Measurements from ENCODE around the gene DDX1. TPM values are rescaled to one million over a fixed set of nuclear protein-coding genes. Genes with fewer than 3 reads are reported as not detected.

The DDX1 gene
- total and polyA plus RNA-seq, 8 donors = 74.2 to 153 (median 126) TPM

- intact Hi-C loops (cut with DNase I) = loop anchor here in 1 of 2 donors (10.0 kb wide), 1 partner anchor 866 kb away; no protein-coding TSS in a partner anchor
- ATAC-seq (no peak), DNase-seq (no peak)
- H3K4me1 ChIP-seq = peaks cover 0 to 27% of the 10 kb centered on the region in 2 donors
- no peak overlapping the region for H3K27ac ChIP-seq
- no peak overlapping the region for H3K4me3 ChIP-seq
- no peaks in the 10 kb centered on the region for H3K27me3 ChIP-seq
- TF ChIP-seq, protein P1, sequence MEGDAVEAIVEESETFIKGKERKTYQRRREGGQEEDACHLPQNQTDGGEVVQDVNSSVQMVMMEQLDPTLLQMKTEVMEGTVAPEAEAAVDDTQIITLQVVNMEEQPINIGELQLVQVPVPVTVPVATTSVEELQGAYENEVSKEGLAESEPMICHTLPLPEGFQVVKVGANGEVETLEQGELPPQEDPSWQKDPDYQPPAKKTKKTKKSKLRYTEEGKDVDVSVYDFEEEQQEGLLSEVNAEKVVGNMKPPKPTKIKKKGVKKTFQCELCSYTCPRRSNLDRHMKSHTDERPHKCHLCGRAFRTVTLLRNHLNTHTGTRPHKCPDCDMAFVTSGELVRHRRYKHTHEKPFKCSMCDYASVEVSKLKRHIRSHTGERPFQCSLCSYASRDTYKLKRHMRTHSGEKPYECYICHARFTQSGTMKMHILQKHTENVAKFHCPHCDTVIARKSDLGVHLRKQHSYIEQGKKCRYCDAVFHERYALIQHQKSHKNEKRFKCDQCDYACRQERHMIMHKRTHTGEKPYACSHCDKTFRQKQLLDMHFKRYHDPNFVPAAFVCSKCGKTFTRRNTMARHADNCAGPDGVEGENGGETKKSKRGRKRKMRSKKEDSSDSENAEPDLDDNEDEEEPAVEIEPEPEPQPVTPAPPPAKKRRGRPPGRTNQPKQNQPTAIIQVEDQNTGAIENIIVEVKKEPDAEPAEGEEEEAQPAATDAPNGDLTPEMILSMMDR (IDR thresholded peaks at IDR 0.05) = no peak
- H3K36me3 ChIP-seq = peaks cover 0 to 35% of the 10 kb centered on the region in 2 donors
- peaks cover 0 to 4% of the 10 kb centered on the region in 2 donors for H3K9me3 ChIP-seq
These were observed 47.1 kb downstream of the DDX1 start for GRCh38 chr2:15638720-15639119.

- H3K9me3 ChIP-seq = peaks cover 0 to 4% of the 10 kb centered on the region in 2 donors
- no peak for ATAC-seq
- peaks cover 0 to 27% of the 10 kb centered on the region in 2 donors for H3K36me3 ChIP-seq
- no peak for DNase-seq
- no peak overlapping the region for H3K27ac ChIP-seq
- no peak overlapping the region for H3K4me3 ChIP-seq
- no peaks in the 10 kb centered on the region for H3K27me3 ChIP-seq
- peaks cover 0 to 27% of the 10 kb centered on the region in 2 donors for H3K4me1 ChIP-seq
- intact Hi-C loops (cut with DNase I) = loop anchor here in 1 of 2 donors (10.0 kb wide), 1 partner anchor 865 kb away; no protein-coding TSS in a partner anchor
- TF ChIP-seq, protein P1 (IDR thresholded peaks at IDR 0.05) = no peak
These were observed 47.9 kb downstream of the DDX1 start for GRCh38 chr2:15639323-15640251.

DNA sequence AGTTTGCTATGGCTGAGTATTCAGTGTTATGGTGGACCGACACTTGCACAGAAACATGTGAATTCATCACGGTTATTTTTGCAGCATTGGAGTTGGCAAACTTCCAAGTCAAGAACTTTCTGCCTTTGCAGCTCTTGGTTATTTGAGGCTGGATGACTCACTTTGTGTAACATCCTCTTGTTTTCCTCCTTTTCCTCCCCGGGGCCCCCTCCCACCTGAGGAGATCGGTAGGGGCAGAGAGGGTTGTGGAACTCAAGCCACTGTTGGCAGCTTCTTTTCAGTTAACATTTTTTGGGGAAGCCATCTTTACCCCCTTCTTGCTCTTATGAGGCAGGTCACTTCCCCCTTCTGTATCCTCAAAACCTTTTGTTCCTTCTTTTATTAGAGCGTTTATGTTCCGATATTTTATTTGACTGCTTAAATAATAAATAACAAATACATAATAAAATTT, 48.6 kb downstream of the DDX1 start:
- no peak overlapping the region for H3K27ac ChIP-seq
- TF ChIP-seq, protein P1 (IDR thresholded peaks at IDR 0.05) = no peak
- H3K4me3 ChIP-seq = no peak overlapping the region
- intact Hi-C loops (cut with DNase I) = no loop called here
- H3K9me3 ChIP-seq = peaks cover 0 to 4% of the 10 kb centered on the region in 2 donors
- DNase-seq (no peak), ATAC-seq (no peak)
- peaks cover 0 to 23% of the 10 kb centered on the region in 2 donors for H3K36me3 ChIP-seq
- H3K4me1 ChIP-seq = peaks cover 0 to 23% of the 10 kb centered on the region in 2 donors
- no peaks in the 10 kb centered on the region for H3K27me3 ChIP-seq

GRCh38 chr2:15640784-15641183, 49.1 kb downstream of the DDX1 start:
- intact Hi-C loops (cut with DNase I) = no loop called here
- no peak overlapping the region for H3K27ac ChIP-seq
- H3K36me3 ChIP-seq = peaks cover 0 to 18% of the 10 kb centered on the region in 2 donors
- peaks cover 0 to 18% of the 10 kb centered on the region in 2 donors for H3K4me1 ChIP-seq
- no peak overlapping the region for H3K4me3 ChIP-seq
- ATAC-seq (no peak), DNase-seq (no peak)
- peaks cover 0 to 4% of the 10 kb centered on the region in 2 donors for H3K9me3 ChIP-seq
- TF ChIP-seq, protein P1 (IDR thresholded peaks at IDR 0.05) = no peak
- H3K27me3 ChIP-seq = no peaks in the 10 kb centered on the region

DNA sequence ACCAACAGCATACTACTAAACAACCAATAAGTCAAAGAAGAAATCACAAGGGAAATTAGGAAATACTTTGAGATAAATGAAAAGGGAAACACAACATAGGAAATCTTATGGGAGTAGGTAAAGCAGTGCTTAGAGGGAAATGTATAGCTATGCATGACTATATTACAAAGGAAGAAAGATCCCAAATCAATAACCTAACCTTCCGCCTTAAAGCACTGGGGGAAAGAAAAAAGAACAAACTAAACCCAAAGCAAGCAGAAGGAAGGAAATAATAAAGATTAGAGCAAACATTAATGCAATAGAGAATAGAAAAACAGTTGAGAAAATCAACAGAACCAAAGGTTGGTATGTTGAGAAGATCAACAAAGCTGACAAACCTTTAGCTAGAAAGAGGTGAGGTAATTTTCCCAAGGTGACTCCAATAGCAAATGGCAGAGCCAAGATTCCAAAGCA, 49.9 kb downstream of the DDX1 start:
- H3K4me3 ChIP-seq = no peak overlapping the region
- H3K27me3 ChIP-seq = no peaks in the 10 kb centered on the region
- H3K4me1 ChIP-seq = peaks cover 0 to 18% of the 10 kb centered on the region in 2 donors
- H3K27ac ChIP-seq = no peak overlapping the region
- ATAC-seq (no peak), DNase-seq (no peak)
- peaks cover 0 to 15% of the 10 kb centered on the region in 2 donors for H3K36me3 ChIP-seq
- peaks cover 0 to 4% of the 10 kb centered on the region in 2 donors for H3K9me3 ChIP-seq
- intact Hi-C loops (cut with DNase I) = no loop called here
- TF ChIP-seq, protein P1 (IDR thresholded peaks at IDR 0.05) = no peak

All from left lung (tissue), 10 donors.